ENCODE data around the gene CLEC12A. TPM values are rescaled to one million over a fixed set of nuclear protein-coding genes. Genes with fewer than 3 reads are reported as not detected.
A peak's percentile ranks its signal among the peaks of the same experiment; 100 is the strongest.

Gene CLEC12A
- total and polyA plus RNA-seq, 2 of the 4 experiments (the other 2 are of a cell fraction), result not detected

DNA sequence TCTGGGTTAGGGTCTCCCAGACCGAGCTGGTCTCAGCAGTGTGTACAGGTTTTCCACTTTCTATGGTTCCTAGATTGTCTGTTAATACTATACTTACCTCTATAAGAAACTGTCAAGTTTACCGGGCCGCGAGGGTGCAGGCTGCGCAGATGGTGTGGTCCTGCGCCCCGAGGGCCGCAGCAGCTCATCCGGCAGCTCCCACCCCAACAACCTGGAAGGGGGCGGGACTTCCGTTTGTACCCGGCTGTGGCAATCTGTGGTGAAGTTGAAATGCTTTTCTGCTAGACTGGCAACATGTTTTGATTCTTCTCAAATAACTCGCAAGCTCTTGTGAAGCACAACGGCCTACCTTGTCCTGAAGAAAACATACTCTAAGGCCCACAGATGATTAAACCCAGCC, 59.2 kb downstream of the CLEC12A start, which contains the start of gene CLEC9A:
Gene CLEC9A (plus strand): TSS at position 237 of the 400 bp plus-strand sequence. CDS start 22,006 bp downstream, outside the sequence.
- no peak within 1 kb of the TSS for H3K4me3 ChIP-seq (ENCODE audit: insufficient read depth, low read depth, low read length)
- no peaks in the 10 kb centered on the region for H3K79me1 ChIP-seq (ENCODE audit: low read depth in 1 of 2, low read length in 2 of 2)
- no peak within 1 kb of the TSS for H3K9ac ChIP-seq (ENCODE audit: low read depth, low read length)
- ATAC-seq (ENCODE audit: low read depth), result no peak
- DNase-seq, result no peak
- no peaks in the 10 kb centered on the region; the same call in 1 of the 2 replicates for H3K4me1 ChIP-seq (ENCODE audit: control insufficient read depth, insufficient read depth, low read length)
- peak within 1 kb of the TSS; percentile 95 for H2AK5ac ChIP-seq (ENCODE audit: low read depth, low read length)
- peak within 1 kb of the TSS; percentile 17 for H2AFZ ChIP-seq (replicated peaks; ENCODE audit: low read length, poor library complexity)
- H3K4ac ChIP-seq (ENCODE audit: low read depth, low read length), result peak within 1 kb of the TSS; percentile 95
- WGBS, 2 experiments (ENCODE audit: extremely low coverage in 2 of 2, insufficient read length in 1 of 2), result no CpG with 5 or more reads among the region's 14 CpGs
- peak within 1 kb of the TSS; percentile 78 for H2BK15ac ChIP-seq (ENCODE audit: low read depth, low read length)
- ChIA-PET CTCF (interaction anchor here (1.1 to 1.5 kb wide), 2 partner anchors 21 to 233 kb away, joined by 3 to 4 read pairs; no protein-coding TSS in a partner anchor), POLR2A (ENCODE audit: unreplicated experiment) (no interaction called here)
- H3K27me3 ChIP-seq (ENCODE audit: control insufficient read depth, insufficient read depth, low read length), result no peaks in the 10 kb centered on the region
- intact Hi-C loops (cut with micrococcal nuclease), result loop anchor here (5.0 kb wide), 1 partner anchor 278 kb away; no protein-coding TSS in a partner anchor
- H3K9me3 ChIP-seq (ENCODE audit: control insufficient read depth, insufficient read depth, low read length), result no peaks in the 10 kb centered on the region
- H4K91ac ChIP-seq (ENCODE audit: insufficient read depth, low read depth, low read length), result peak within 1 kb of the TSS; percentile 85
- peak within 1 kb of the TSS; percentile 8; the same call in 1 of the 2 replicates for H3K4me2 ChIP-seq (ENCODE audit: low read depth, low read length)
- peak within 1 kb of the TSS; percentile 46 for H3K23ac ChIP-seq (ENCODE audit: low read depth, low read length)
- peak within 1 kb of the TSS; percentile 94 for H2BK120ac ChIP-seq (ENCODE audit: low read depth, low read length)
- H4K5ac ChIP-seq (ENCODE audit: low read depth, low read length), result peak within 1 kb of the TSS; percentile 73; the same call in 1 of the 2 replicates
- peak within 1 kb of the TSS; percentile 55 for H3K27ac ChIP-seq (ENCODE audit: insufficient read depth, low read length)
- dilution Hi-C loops (cut with HindIII; ENCODE audit: low sequenced_read_pairs, unreplicated experiment), result no loop called here
- no peak within 1 kb of the TSS for H2AK9ac ChIP-seq (replicated peaks; ENCODE audit: low read depth, low read length, poor library complexity)
- 0 out of 2 replicates have a peak, but pooled peaks cover 7% of the 10 kb centered on the region for H3K9me1 ChIP-seq (ENCODE audit: insufficient read depth, low read length)
- H3K36me3 ChIP-seq (ENCODE audit: control insufficient read depth, insufficient read depth, low read length), result no peaks in the 10 kb centered on the region
- peak within 1 kb of the TSS; percentile 90 for H2BK20ac ChIP-seq (ENCODE audit: low read depth, low read length)
- H4K8ac ChIP-seq (ENCODE audit: low read depth in 2 of 2, low read length in 2 of 2), result peak within 1 kb of the TSS; percentile 72 to 84
- peak within 1 kb of the TSS; percentile 86 for H2BK5ac ChIP-seq (ENCODE audit: low read depth, low read length, poor library complexity, severe bottlenecking)
- TF ChIP-seq RCOR1 (IDR thresholded peaks at IDR 0.05; ENCODE audit: insufficient replicate concordance, low read length) (no peak), CHD1 (IDR thresholded peaks at IDR 0.05; ENCODE audit: low read depth, low read length) (no peak), FOS (IDR thresholded peaks at IDR 0.05; ENCODE audit: low read depth, low read length) (no peak), NFE2L2 (IDR thresholded peaks at IDR 0.05; ENCODE audit: low read depth, low read length) (no peak), MXI1 (IDR thresholded peaks at IDR 0.05; ENCODE audit: borderline replicate concordance, low read depth, low read length) (no peak), SMC3 (IDR thresholded peaks at IDR 0.05; ENCODE audit: low read depth, low read length) (no peak), RFX5 (IDR thresholded peaks at IDR 0.05; ENCODE audit: low read depth, low read length) (no peak), CEBPB (IDR thresholded peaks at IDR 0.05; ENCODE audit: low read depth, low read length) (no peak), BHLHE40 (IDR thresholded peaks at IDR 0.05; ENCODE audit: low read depth, low read length) (no peak), POLR2A (IDR thresholded peaks at IDR 0.05; ENCODE audit: low read depth, low read length) (no peak)
- TF ChIP-seq, protein P1, sequence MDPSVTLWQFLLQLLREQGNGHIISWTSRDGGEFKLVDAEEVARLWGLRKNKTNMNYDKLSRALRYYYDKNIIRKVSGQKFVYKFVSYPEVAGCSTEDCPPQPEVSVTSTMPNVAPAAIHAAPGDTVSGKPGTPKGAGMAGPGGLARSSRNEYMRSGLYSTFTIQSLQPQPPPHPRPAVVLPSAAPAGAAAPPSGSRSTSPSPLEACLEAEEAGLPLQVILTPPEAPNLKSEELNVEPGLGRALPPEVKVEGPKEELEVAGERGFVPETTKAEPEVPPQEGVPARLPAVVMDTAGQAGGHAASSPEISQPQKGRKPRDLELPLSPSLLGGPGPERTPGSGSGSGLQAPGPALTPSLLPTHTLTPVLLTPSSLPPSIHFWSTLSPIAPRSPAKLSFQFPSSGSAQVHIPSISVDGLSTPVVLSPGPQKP (IDR thresholded peaks at IDR 0.05; ENCODE audit: borderline replicate concordance, low read depth, low read length), result no peak
- TF ChIP-seq, protein P2, sequence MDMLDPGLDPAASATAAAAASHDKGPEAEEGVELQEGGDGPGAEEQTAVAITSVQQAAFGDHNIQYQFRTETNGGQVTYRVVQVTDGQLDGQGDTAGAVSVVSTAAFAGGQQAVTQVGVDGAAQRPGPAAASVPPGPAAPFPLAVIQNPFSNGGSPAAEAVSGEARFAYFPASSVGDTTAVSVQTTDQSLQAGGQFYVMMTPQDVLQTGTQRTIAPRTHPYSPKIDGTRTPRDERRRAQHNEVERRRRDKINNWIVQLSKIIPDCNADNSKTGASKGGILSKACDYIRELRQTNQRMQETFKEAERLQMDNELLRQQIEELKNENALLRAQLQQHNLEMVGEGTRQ (IDR thresholded peaks at IDR 0.05; ENCODE audit: low read depth, low read length), result no peak
- no TSS peak for BruUV-seq (replicated peaks)
- peak within 1 kb of the TSS; percentile 58 for H3K14ac ChIP-seq (replicated peaks; ENCODE audit: low read depth, low read length)
- in situ Hi-C loops (cut with MboI; ENCODE audit: low sequenced_read_pairs), result no loop called here
- H4K20me1 ChIP-seq (ENCODE audit: insufficient read depth, low read length), result no peaks in the 10 kb centered on the region
- H3K56ac ChIP-seq (ENCODE audit: extremely low read depth, insufficient read depth, low read length), result peak within 1 kb of the TSS; percentile 74
- H3K18ac ChIP-seq (ENCODE audit: low read depth, low read length), result peak within 1 kb of the TSS; percentile 94; the same call in 1 of the 2 replicates

All from IMR-90 (cell line).